ENCODE data around the gene TMC1.

Gene TMC1

DNA sequence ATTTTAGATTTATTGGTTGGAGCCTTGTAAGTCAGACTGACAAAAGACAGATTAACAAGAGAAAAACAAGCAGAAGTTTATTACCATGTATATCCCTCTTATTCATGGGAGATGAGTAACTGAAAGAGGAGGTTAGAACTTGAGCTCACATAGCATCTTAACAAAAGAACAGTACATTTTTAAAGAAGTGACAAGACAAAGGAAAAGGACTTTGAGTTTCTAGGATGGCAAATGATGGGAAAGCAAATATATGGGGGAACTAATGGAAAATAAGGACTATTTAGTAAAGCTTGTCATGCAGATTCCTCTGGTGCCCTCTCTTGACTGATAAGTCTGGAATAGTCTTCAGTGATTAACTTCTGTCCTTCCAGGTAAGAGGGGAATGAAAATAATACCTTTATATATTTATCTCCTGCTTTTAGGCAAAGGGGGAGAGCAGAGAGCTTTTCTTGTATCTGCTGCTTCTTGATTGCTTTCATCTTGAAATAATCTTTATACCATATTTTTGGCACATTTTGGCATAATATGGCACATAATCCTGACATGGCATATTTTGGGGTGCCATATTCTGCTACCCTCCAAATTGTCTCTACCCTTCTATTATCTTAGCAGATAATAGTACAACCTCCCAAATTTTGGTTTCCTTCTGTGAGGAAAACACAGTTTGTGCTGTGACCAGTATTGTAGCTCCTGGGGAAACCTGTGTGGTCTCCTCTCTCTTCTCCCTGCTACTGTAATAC lies 206.8 kb downstream of the TMC1 start:
- no peaks in the 10 kb centered on the region for H3K27me3 ChIP-seq (replicated peaks; ENCODE audit: control insufficient read depth, insufficient read depth, low read length)
- H3K9ac ChIP-seq (ENCODE audit: low read length), result no peak overlapping the region
- H3K36me3 ChIP-seq (ENCODE audit: control insufficient read depth, insufficient read depth, low read length, severe bottlenecking), result no peaks in the 10 kb centered on the region
- H3K4me3 ChIP-seq (ENCODE audit: low read length), result no peak overlapping the region
- H3K4me1 ChIP-seq (ENCODE audit: control insufficient read depth, insufficient read depth, low read length), result peaks cover 3% of the 10 kb centered on the region
- no peaks in the 10 kb centered on the region for H3K9me3 ChIP-seq (ENCODE audit: control insufficient read depth, low read length)
- no peak for DNase-seq (ENCODE audit: low read depth)

DNA sequence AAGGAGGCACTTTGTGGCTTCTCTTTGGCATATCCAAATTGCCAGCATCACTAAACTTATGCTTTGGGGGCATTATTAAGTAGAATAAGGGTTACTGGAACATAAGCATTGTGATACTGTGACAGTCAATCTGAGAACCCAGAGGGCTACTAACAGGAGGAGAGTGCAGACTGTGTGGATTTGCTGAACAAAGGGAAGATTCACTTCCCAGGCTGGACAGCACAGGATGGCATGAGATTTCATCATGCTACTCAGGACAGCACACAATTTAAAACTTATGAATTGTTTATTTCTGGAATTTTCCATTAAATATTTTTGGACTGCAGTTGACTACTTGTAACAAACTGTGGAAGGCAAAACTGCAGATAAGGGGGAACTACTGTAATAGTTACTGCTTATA lies 212.5 kb downstream of the TMC1 start:
- DNase-seq (ENCODE audit: low read depth), result peak; percentile 60

DNA sequence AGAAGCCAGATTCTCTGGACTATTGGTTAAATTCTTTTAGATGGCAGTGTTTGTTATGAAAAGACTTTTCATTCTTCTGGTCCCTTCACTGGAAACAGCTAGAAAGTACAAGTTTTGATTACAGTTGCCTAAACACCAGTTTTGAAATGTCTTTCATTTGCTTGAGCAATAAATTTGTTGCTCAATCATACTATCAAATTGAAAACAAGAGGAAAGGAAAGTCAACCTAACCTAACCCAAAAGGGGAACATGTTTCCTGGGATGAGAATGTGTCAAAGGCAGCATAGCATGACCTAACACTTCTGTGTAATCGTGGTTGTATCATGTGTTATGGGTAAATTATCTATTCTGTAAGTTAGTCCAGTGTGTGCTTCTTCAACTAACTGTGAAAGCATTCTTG lies 213.2 kb downstream of the TMC1 start:
- H3K4me3 ChIP-seq (ENCODE audit: low read length), result peak overlapping the region; percentile 38
- H3K36me3 ChIP-seq (ENCODE audit: control insufficient read depth, insufficient read depth, low read length, severe bottlenecking), result no peaks in the 10 kb centered on the region
- peak; percentile 83 for DNase-seq (ENCODE audit: low read depth)
- H3K9me3 ChIP-seq (ENCODE audit: control insufficient read depth, low read length), result no peaks in the 10 kb centered on the region
- no peaks in the 10 kb centered on the region for H3K27me3 ChIP-seq (replicated peaks; ENCODE audit: control insufficient read depth, insufficient read depth, low read length)
- H3K9ac ChIP-seq (ENCODE audit: low read length), result peak overlapping the region; percentile 62
- H3K4me1 ChIP-seq (ENCODE audit: control insufficient read depth, insufficient read depth, low read length), result peaks cover 22% of the 10 kb centered on the region

More for the DNA sequence above, 212.5 kb downstream of the TMC1 start:
- Histone ChIP-seq H3K36me3 (ENCODE audit: control insufficient read depth, insufficient read depth, low read length, severe bottlenecking) (no peaks in the 10 kb centered on the region), H3K4me3 (ENCODE audit: low read length) (peak overlapping the region; percentile 38), H3K27me3 (replicated peaks; ENCODE audit: control insufficient read depth, insufficient read depth, low read length) (no peaks in the 10 kb centered on the region), H3K4me1 (ENCODE audit: control insufficient read depth, insufficient read depth, low read length) (peaks cover 22% of the 10 kb centered on the region), H3K9me3 (ENCODE audit: control insufficient read depth, low read length) (no peaks in the 10 kb centered on the region), H3K9ac (ENCODE audit: low read length) (peak overlapping the region; percentile 62)

DNA sequence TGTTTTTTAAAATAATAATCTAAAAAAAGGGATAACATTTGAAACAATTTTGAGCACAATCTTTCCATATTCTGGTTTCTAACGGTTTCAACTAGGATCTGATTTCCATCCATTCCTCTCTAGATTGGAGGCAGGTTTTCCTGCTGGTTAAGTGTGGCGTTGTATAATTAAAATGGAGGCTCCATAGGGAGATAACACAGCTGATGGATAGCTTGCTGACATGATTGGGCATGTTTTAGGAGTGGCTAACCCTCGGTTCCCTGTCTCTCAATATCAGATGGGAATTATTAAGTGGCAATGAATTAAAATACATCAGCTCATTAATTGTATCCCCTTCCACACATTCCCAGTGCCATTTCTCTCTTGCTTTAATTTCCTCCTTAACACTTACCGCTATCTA lies 222.4 kb downstream of the TMC1 start:
- DNase-seq (ENCODE audit: low read depth), result no peak
- no peaks in the 10 kb centered on the region for H3K4me1 ChIP-seq (ENCODE audit: control insufficient read depth, insufficient read depth, low read length)
- H3K4me3 ChIP-seq (ENCODE audit: low read length), result no peak overlapping the region
- H3K9ac ChIP-seq (ENCODE audit: low read length), result no peak overlapping the region
- H3K27me3 ChIP-seq (replicated peaks; ENCODE audit: control insufficient read depth, insufficient read depth, low read length), result no peaks in the 10 kb centered on the region
- no peaks in the 10 kb centered on the region for H3K9me3 ChIP-seq (ENCODE audit: control insufficient read depth, low read length)
- no peaks in the 10 kb centered on the region for H3K36me3 ChIP-seq (ENCODE audit: control insufficient read depth, insufficient read depth, low read length, severe bottlenecking)

DNA sequence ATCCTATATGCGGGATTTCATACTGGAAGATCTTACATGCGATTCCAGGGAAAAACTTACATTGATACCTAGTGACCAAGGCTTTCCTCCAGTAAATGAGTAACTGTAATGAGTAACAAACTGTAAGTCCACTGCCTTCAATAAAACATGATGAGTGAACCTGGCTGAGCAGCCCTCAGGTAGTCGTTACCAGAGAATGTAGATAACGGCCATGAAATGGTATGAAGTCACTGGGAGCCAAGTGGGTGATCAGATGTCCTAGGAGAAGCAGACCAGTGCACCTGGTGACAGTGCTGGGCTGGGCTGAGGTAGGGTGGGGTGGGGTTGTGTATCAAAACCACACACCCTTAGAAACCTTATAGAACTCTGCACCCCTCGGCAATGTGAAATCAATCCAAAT lies 227.9 kb downstream of the TMC1 start:
- H3K27me3 ChIP-seq (replicated peaks; ENCODE audit: control insufficient read depth, insufficient read depth, low read length), result no peaks in the 10 kb centered on the region
- DNase-seq (ENCODE audit: low read depth), result no peak
- no peak overlapping the region for H3K9ac ChIP-seq (ENCODE audit: low read length)
- no peak overlapping the region for H3K4me3 ChIP-seq (ENCODE audit: low read length)
- H3K9me3 ChIP-seq (ENCODE audit: control insufficient read depth, low read length), result no peaks in the 10 kb centered on the region
- no peaks in the 10 kb centered on the region for H3K4me1 ChIP-seq (ENCODE audit: control insufficient read depth, insufficient read depth, low read length)
- no peaks in the 10 kb centered on the region for H3K36me3 ChIP-seq (ENCODE audit: control insufficient read depth, insufficient read depth, low read length, severe bottlenecking)

DNA sequence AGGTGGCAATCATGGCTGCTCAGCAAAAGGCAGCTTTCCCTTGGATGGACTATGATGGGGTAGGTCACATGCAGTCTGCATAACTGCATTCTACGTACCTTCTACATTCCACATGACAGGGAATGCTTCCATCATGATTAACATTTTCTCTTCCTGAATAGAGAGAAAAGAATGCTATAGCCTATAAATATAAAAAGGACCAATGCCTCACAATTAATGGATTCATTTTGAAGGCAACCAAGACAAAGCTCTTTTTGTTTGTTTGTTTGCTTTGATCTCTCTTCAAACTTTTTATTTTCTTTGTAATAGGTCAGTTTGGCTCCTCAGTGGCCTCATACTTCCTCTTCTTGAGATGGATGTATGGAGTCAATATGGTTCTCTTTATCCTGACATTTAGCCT lies 230.1 kb downstream of the TMC1 start:
- Histone ChIP-seq H3K4me1 (ENCODE audit: control insufficient read depth, insufficient read depth, low read length) (no peaks in the 10 kb centered on the region), H3K36me3 (ENCODE audit: control insufficient read depth, insufficient read depth, low read length, severe bottlenecking) (no peaks in the 10 kb centered on the region), H3K4me3 (ENCODE audit: low read length) (no peak overlapping the region), H3K9me3 (ENCODE audit: control insufficient read depth, low read length) (no peaks in the 10 kb centered on the region), H3K27me3 (replicated peaks; ENCODE audit: control insufficient read depth, insufficient read depth, low read length) (no peaks in the 10 kb centered on the region), H3K9ac (ENCODE audit: low read length) (no peak overlapping the region)
- DNase-seq (ENCODE audit: low read depth), result no peak

DNA sequence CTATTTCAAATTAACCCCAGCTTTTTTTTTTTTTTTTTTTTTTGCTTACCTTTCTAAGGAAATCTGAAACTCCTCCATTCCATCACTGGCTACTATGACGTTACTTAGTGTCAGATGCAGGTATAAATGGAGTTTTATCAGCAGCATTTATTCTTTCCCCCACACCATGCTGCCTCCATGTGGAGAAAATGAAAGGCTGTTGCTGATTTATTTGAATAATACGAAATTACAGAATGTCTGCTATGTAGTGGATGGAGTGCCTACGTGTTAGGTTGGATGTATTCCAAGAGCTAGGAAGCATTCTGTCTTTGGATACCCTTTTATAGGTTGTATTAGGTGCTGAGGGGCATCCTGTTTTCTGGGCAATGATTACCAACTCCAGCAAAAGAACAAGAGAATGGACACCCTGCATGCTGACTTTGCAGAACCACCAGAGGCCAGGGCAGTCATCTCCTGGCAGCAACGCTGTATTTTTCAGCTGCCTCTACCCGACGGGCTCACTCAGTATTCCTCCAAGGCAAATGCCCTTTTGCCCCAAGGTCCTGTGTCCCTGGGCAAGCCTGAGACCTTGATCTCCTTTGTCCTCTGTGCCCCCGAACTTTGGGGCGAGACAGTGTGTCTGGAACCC lies 232.0 kb downstream of the TMC1 start:
- DNase-seq (ENCODE audit: low read depth), result peak; percentile 71
- Histone ChIP-seq H3K36me3 (ENCODE audit: control insufficient read depth, insufficient read depth, low read length, severe bottlenecking) (no peaks in the 10 kb centered on the region), H3K9ac (ENCODE audit: low read length) (no peak overlapping the region), H3K4me1 (ENCODE audit: control insufficient read depth, insufficient read depth, low read length) (no peaks in the 10 kb centered on the region), H3K4me3 (ENCODE audit: low read length) (no peak overlapping the region), H3K27me3 (replicated peaks; ENCODE audit: control insufficient read depth, insufficient read depth, low read length) (no peaks in the 10 kb centered on the region), H3K9me3 (ENCODE audit: control insufficient read depth, low read length) (no peaks in the 10 kb centered on the region)

DNA sequence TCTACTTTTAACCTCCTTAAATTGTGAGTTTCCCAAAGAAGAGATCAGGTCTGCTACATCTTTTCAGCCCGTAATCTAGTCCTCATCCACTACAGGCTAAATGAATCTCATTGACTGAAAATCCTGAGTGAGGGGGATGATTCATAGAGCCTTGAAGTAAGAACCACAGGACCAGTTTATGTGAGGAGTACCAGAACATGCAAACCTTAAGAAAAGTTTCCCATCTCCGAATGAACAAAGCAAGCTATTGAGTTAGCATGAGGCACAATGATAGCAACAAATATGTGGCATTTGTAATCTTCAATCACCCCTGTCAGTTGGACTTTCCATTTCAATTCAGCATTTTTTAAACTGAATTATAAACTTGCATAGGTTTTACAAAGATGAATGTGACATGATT lies 234.4 kb downstream of the TMC1 start:
- H3K36me3 ChIP-seq (ENCODE audit: control insufficient read depth, insufficient read depth, low read length, severe bottlenecking), result no peaks in the 10 kb centered on the region
- no peak for DNase-seq (ENCODE audit: low read depth)
- no peaks in the 10 kb centered on the region for H3K27me3 ChIP-seq (replicated peaks; ENCODE audit: control insufficient read depth, insufficient read depth, low read length)

DNA sequence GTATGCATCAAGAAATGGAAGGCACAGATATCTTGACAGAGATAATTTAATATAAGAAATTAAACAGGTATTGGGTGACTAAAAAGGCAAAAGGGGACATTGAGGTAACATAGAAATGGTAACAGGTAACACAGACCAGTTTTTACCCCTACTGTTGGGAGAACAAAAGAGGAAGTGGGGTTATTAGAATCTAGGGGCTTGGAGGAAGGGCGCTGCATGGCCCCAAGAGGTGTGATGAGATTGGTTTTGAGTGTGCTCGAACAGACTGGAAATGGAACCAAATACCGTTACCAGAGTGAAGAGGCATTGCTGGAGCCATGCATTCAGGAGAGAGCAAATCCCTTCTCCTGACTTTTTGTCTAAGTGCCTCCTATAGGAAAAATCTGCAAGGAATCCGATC lies 237.5 kb downstream of the TMC1 start:
- Histone ChIP-seq H3K4me1 (ENCODE audit: control insufficient read depth, insufficient read depth, low read length) (no peaks in the 10 kb centered on the region), H3K36me3 (ENCODE audit: control insufficient read depth, insufficient read depth, low read length, severe bottlenecking) (no peaks in the 10 kb centered on the region), H3K27me3 (replicated peaks; ENCODE audit: control insufficient read depth, insufficient read depth, low read length) (no peaks in the 10 kb centered on the region), H3K9me3 (ENCODE audit: control insufficient read depth, low read length) (no peaks in the 10 kb centered on the region), H3K4me3 (ENCODE audit: low read length) (no peak overlapping the region), H3K9ac (ENCODE audit: low read length) (no peak overlapping the region)
- no peak for DNase-seq (ENCODE audit: low read depth)

More for the DNA sequence above, 234.4 kb downstream of the TMC1 start:
- Histone ChIP-seq H3K4me3 (ENCODE audit: low read length) (no peak overlapping the region), H3K4me1 (ENCODE audit: control insufficient read depth, insufficient read depth, low read length) (no peaks in the 10 kb centered on the region), H3K9ac (ENCODE audit: low read length) (no peak overlapping the region), H3K9me3 (ENCODE audit: control insufficient read depth, low read length) (no peaks in the 10 kb centered on the region)

DNA sequence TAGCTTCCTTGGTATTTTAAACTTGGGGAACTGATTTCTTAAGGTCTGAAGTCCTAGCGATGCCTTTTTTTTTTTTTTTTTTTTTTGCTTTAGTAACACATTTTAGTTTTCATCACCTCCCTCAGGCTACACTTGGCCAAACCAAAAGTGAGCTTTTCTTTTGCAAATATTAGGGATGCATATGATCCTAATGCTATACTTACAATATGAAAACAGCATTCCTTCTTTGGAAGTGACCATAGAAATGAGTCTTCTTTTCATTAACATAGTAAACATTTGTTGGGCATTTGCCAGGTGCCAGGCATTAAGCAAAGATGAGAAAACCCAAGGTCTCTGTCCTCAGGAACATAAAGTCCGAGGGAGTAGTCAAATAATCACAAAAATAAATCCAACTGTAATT lies 241.6 kb downstream of the TMC1 start:
- Histone ChIP-seq H3K4me3 (ENCODE audit: low read length) (no peak overlapping the region), H3K36me3 (ENCODE audit: control insufficient read depth, insufficient read depth, low read length, severe bottlenecking) (no peaks in the 10 kb centered on the region), H3K4me1 (ENCODE audit: control insufficient read depth, insufficient read depth, low read length) (peaks cover 7% of the 10 kb centered on the region), H3K9ac (ENCODE audit: low read length) (no peak overlapping the region), H3K27me3 (replicated peaks; ENCODE audit: control insufficient read depth, insufficient read depth, low read length) (no peaks in the 10 kb centered on the region), H3K9me3 (ENCODE audit: control insufficient read depth, low read length) (no peaks in the 10 kb centered on the region)
- no peak for DNase-seq (ENCODE audit: low read depth)

DNA sequence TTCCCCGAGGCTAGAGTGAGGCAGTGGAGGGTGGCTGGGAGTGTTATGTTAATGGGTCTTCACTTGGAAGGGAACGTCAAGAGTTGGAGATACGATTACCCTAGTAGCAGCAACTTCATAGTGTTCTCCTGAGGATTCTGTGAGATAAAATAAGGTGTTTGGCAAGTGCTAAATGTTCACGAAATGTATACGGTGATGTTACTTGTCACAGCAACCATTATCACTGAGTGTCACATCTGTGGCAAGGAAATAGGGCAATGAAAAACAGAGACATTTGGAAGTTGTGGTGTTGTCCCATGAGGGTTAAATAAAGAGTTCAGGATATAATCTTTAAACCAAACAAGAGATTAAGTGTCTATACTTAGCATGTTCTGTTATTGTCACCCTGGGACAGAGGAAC lies 248.1 kb downstream of the TMC1 start:
- H3K36me3 ChIP-seq (ENCODE audit: control insufficient read depth, insufficient read depth, low read length, severe bottlenecking), result no peaks in the 10 kb centered on the region
- H3K4me1 ChIP-seq (ENCODE audit: control insufficient read depth, insufficient read depth, low read length), result peaks cover 7% of the 10 kb centered on the region
- H3K4me3 ChIP-seq (ENCODE audit: low read length), result no peak overlapping the region
- no peaks in the 10 kb centered on the region for H3K9me3 ChIP-seq (ENCODE audit: control insufficient read depth, low read length)
- no peak overlapping the region for H3K9ac ChIP-seq (ENCODE audit: low read length)
- no peak for DNase-seq (ENCODE audit: low read depth)
- H3K27me3 ChIP-seq (replicated peaks; ENCODE audit: control insufficient read depth, insufficient read depth, low read length), result no peaks in the 10 kb centered on the region
